AG04450 (cell line): ENCODE data around the gene SKI. TPM values are rescaled to one million over a fixed set of nuclear protein-coding genes. Genes with fewer than 3 reads are reported as not detected.
A peak's percentile ranks its signal among the peaks of the same experiment; 100 is the strongest.

ENCODE experiments used
- CTCF ChIA-PET: fragments of 300-600, 350-600 bp; formaldehyde crosslinking; extraction: SDS; loops from one replicate; lab custom pipeline; 2022; ENCODE audit warnings: antibody characterized with exemption, inconsistent platforms; lab: Charles Lee
- POLR2A ChIA-PET: fragments of 350-600 bp; formaldehyde crosslinking; extraction: SDS; loops from one replicate; lab custom pipeline; 2021; ENCODE audit warnings: antibody characterized with exemption, inconsistent platforms; lab: Yijun Ruan, JAX
- DNase-seq: peaks from one replicate; pipeline ENCODE4 v3.0.0-alpha.2; 2011; ENCODE audit warnings: low read depth, low spot score
- H3K27ac ChIP-seq: one replicate; pipeline ENCODE4 v1.5.1; 2012; ENCODE audit warnings: low read depth, low read length, control low read depth
- H3K27me3 ChIP-seq: one replicate; pipeline ENCODE4 v1.6.0; 2012; ENCODE audit warnings: low read length; ENCODE audit not compliant: control insufficient read depth, insufficient read depth
- H3K4me3 ChIP-seq: 2 replicates; pipeline ENCODE4 v1.5.1; 2011; ENCODE audit warnings: mild to moderate bottlenecking, low read depth, low read length, control low read depth
- H3K9me3 ChIP-seq: 2 replicates; pipeline ENCODE4 v1.5.1; 2012; ENCODE audit warnings: low read length; ENCODE audit not compliant: control insufficient read depth, insufficient read depth
- polyA plus RNA-seq: library from polyadenylated mRNA; depleted of rRNA; stranded (reverse); fragments of >200 nt; gene quantifications from 2 replicates; pipeline ENCODE4 v1.2.3, GENCODE V29; 2011
- TF ChIP-seq, protein P1 (sequence below): IDR thresholded peaks from 2 replicates; pipeline ENCODE4 v1.5.1; 2011; ENCODE audit warnings: low read depth, low read length, control low read depth, inconsistent platforms

SKI gene
- polyA plus RNA-seq, 1 experiment: 6.7 TPM

DNA sequence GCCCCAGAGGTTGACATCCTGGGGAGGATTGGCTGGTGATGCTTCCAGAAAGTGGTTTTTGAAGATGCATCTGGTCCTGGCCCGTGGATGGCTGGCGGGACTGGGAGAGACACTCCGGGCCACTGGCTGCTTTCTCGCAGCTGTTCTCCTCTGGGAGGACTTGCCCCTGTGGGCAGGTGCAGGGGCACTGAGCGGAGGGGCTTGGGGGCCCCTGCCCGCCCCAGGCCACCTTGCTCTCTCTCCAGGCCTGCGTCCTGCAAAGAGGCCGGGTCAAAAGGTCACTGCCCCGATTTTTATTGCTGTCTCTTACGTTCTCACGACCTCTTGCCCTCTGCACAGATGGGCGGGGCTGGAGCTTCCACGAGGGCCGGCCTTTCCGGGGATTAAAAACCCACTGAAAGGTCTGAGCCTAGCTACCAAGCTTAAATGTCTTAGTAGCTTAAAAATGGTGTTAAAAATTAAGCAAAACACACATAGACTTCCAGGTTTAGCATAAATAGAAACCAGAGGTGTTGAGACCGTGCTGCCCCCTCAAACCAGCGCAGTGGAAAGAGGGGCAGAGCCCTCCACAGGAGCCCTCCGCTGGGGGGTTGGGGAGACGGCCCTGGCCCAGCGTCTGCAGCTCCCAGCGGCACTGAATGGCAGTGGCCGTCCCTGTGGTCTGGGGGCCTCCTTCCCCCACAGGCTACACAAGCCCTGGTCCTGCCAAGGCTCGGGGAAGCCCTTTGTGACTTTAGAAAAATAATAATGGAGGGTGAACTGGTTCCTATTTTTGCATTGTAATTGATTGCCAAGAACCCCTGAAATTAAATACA lies 43.9 kb downstream of the SKI start:
- ChIA-PET POLR2A (interaction anchor here (1.0 to 1.2 kb wide), 2 partner anchors 38 to 44 kb away, joined by 3 read pairs; no protein-coding TSS in a partner anchor), CTCF (no interaction called here)
- Histone ChIP-seq H3K4me3 (no peak overlapping the region), H3K27ac (no peak overlapping the region), H3K9me3 (peaks cover 5% of the 10 kb centered on the region; the same call in 1 of the 2 replicates), H3K27me3 (no peaks in the 10 kb centered on the region)
- TF ChIP-seq, protein P1, sequence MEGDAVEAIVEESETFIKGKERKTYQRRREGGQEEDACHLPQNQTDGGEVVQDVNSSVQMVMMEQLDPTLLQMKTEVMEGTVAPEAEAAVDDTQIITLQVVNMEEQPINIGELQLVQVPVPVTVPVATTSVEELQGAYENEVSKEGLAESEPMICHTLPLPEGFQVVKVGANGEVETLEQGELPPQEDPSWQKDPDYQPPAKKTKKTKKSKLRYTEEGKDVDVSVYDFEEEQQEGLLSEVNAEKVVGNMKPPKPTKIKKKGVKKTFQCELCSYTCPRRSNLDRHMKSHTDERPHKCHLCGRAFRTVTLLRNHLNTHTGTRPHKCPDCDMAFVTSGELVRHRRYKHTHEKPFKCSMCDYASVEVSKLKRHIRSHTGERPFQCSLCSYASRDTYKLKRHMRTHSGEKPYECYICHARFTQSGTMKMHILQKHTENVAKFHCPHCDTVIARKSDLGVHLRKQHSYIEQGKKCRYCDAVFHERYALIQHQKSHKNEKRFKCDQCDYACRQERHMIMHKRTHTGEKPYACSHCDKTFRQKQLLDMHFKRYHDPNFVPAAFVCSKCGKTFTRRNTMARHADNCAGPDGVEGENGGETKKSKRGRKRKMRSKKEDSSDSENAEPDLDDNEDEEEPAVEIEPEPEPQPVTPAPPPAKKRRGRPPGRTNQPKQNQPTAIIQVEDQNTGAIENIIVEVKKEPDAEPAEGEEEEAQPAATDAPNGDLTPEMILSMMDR: no peak
- DNase-seq: no peak

DNA sequence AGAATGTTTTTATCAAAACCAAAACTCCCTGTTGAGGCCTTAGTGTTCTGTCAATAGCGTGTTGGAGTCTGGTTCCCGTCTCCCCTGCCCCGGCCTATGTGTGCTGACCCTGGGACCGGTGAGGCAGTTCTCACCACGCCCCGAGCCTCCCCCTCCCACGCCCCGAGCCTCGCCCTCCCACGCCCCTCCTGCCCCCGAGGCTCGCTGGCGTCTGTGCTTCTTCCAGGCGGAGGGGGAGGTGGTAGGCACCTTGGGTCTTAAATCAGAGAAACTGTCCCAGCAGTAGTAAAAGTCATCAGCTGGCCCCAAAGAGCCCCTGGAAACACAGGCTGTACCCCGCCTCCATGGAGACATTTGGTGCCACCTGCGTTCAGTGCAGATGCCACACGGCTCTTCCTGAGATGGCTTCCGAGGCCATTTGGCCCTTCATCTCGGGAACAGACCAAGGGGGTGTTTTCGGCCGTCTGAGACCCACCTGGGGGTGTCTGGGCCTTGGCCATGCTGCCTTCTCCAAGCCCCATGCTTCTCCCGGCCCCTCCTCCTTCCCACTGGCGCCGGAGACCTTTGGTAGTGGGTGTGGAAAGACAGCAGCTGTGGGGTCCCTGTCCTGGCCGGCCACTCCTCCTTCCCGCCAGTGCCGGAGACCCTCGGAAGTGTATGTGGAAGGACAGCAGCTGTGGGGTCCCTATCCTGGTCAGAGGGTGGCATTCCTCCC lies 44.7 kb downstream of the SKI start:
- H3K4me3 ChIP-seq: no peak overlapping the region
- DNase-seq: no peak
- TF ChIP-seq, protein P1: no peak
- ChIA-PET CTCF (interaction anchor here (1.1 kb wide), 1 partner anchor 78 kb away, joined by 4 read pairs; the partner anchor contains the start of gene FAAP20), POLR2A (interaction anchor here (1.0 to 1.2 kb wide), 2 partner anchors 38 to 45 kb away, joined by 3 read pairs; no protein-coding TSS in a partner anchor)
- no peak overlapping the region for H3K27ac ChIP-seq
- H3K9me3 ChIP-seq: peaks cover 9% of the 10 kb centered on the region; the same call in 1 of the 2 replicates
- H3K27me3 ChIP-seq: no peaks in the 10 kb centered on the region

DNA sequence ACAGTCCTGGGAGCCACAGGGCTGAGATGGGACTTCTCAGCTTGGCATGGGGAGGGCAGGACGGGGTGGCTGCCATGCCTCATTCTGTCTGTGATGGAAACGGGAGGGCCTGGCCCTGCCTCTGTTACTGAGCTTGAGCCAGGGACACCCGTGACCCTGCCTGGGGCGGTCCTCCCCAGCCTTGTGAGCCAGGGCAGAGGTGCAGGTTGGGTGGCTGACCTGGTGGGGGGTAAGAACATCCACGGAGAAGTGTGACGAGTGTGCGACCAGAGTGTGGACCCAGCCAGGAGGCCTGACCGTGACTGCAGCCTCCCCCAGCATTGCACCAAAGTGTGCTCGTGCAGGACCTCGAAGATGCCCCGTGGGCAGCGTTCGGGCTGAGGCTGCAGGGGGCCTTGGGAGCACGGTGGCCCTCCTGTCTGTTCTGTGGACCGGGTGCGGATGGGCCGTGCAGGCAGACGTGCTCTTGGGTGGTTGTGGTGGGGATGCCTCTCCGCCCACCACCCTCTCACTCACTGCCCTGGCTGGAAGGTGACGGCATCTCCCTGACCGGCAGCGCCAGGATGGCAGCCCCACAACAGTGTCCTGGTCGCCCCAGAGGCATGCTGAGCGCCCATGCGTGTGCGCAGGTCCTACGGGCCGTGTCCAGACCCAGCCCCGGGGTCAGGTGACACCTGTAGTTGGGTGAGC lies 45.4 kb downstream of the SKI start:
- DNase-seq: no peak
- no peaks in the 10 kb centered on the region for H3K27me3 ChIP-seq
- H3K27ac ChIP-seq: no peak overlapping the region
- H3K4me3 ChIP-seq: no peak overlapping the region
- peaks cover 9% of the 10 kb centered on the region; the same call in 1 of the 2 replicates for H3K9me3 ChIP-seq
- ChIA-PET CTCF (interaction anchor here (1.1 kb wide), 1 partner anchor 78 kb away, joined by 4 read pairs; the partner anchor contains the start of gene FAAP20), POLR2A (no interaction called here)
- TF ChIP-seq, protein P1: no peak

DNA sequence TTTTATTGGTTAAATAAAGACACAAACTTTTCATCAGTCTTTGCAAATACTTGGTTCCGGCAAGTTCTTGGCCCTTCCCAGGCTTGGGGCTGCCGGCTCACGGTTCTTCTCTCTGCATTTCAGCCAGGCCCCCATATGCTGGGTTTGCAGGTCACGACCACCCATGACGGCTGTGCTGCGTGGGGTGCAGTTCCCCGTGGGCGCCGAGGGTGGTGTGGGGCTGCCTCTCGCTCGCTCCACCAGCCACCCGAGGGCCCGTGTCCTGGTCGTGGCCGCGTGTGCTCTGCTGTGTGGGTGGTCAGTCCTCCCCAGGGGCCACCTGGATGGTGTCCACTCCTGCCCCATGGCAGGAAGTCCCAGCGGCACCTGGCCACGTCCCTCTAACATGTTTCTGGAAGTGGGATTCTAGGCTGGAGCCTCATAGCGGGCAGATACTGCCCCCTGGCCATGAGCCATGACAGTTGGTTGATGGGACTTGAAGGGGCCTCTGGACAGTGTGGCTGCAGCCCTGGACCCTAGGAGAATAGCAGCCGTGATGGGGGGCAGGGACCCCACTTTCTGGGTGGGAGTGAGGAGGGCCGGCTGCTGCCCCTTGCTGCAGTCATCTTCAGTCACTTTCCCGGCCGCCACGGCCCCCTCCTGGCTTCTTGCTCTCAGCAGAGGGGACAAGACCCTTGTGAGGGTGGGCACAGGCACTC lies 46.3 kb downstream of the SKI start:
- Histone ChIP-seq H3K4me3 (no peak overlapping the region), H3K9me3 (peaks cover 7% of the 10 kb centered on the region; the same call in 1 of the 2 replicates), H3K27ac (peak overlapping the region; percentile 39), H3K27me3 (no peaks in the 10 kb centered on the region)
- ChIA-PET POLR2A (no interaction called here), CTCF (no interaction called here)
- DNase-seq: no peak
- TF ChIP-seq, protein P1: 0 out of 2 replicates have a peak, but pooled peaks have one; percentile 6
